ENCODE data around the gene KIF6. TPM values are rescaled to one million over a fixed set of nuclear protein-coding genes. Genes with fewer than 3 reads are reported as not detected.

The KIF6 gene
- total RNA-seq, 1 experiment from 2014 or later = not detected

GRCh38 chr6:39494998-39495397 is 230.2 kb downstream of the KIF6 start:
- Histone ChIP-seq H3K9me3 (ENCODE audit: control insufficient read depth in 1 of 2, insufficient read depth in 1 of 2, low read depth in 1 of 2, low read length in 2 of 2) (no peaks in the 10 kb centered on the region), H3K9ac (ENCODE audit: low read length) (no peak overlapping the region), H3K4me3 (replicated peaks in 1 of 2; ENCODE audit: low read depth in 1 of 2, low read length in 2 of 2) (no peak overlapping the region), H3K4me2 (ENCODE audit: low read length) (no peak overlapping the region), H3K27me3 (ENCODE audit: insufficient read depth, low read length) (peaks cover 71% of the 10 kb centered on the region), H4K20me1 (ENCODE audit: insufficient read depth) (no peaks in the 10 kb centered on the region; the same call in 1 of the 2 replicates), H3K4me1 (ENCODE audit: control insufficient read depth in 1 of 2, insufficient read depth in 2 of 2, low read length in 2 of 2) (no peaks in the 10 kb centered on the region), H3K9me2 (ENCODE audit: insufficient read depth) (no peaks in the 10 kb centered on the region), H2AFZ (ENCODE audit: low read depth, low read length, poor library complexity, severe bottlenecking) (no peak overlapping the region), H3K27ac (ENCODE audit: low read depth, low read length) (no peak overlapping the region), H3K36me3 (ENCODE audit: control insufficient read depth in 1 of 2, insufficient read depth in 2 of 2, low read length in 2 of 2) (no peaks in the 10 kb centered on the region), H3K79me2 (ENCODE audit: insufficient read depth, low read length) (no peaks in the 10 kb centered on the region)
- TF ChIP-seq ZNF274 (IDR thresholded peaks at IDR 0.05; ENCODE audit: low read depth, low read length) = no peak
- TF ChIP-seq CEBPB (IDR thresholded peaks at IDR 0.05; ENCODE audit: low read depth) = no peak
- no peak for TF ChIP-seq SP1 (IDR thresholded peaks at IDR 0.05; ENCODE audit: low read depth)
- TF ChIP-seq, protein P1, sequence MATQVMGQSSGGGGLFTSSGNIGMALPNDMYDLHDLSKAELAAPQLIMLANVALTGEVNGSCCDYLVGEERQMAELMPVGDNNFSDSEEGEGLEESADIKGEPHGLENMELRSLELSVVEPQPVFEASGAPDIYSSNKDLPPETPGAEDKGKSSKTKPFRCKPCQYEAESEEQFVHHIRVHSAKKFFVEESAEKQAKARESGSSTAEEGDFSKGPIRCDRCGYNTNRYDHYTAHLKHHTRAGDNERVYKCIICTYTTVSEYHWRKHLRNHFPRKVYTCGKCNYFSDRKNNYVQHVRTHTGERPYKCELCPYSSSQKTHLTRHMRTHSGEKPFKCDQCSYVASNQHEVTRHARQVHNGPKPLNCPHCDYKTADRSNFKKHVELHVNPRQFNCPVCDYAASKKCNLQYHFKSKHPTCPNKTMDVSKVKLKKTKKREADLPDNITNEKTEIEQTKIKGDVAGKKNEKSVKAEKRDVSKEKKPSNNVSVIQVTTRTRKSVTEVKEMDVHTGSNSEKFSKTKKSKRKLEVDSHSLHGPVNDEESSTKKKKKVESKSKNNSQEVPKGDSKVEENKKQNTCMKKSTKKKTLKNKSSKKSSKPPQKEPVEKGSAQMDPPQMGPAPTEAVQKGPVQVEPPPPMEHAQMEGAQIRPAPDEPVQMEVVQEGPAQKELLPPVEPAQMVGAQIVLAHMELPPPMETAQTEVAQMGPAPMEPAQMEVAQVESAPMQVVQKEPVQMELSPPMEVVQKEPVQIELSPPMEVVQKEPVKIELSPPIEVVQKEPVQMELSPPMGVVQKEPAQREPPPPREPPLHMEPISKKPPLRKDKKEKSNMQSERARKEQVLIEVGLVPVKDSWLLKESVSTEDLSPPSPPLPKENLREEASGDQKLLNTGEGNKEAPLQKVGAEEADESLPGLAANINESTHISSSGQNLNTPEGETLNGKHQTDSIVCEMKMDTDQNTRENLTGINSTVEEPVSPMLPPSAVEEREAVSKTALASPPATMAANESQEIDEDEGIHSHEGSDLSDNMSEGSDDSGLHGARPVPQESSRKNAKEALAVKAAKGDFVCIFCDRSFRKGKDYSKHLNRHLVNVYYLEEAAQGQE (IDR thresholded peaks at IDR 0.05; ENCODE audit: low read depth) = no peak
- TF ChIP-seq, protein P2, sequence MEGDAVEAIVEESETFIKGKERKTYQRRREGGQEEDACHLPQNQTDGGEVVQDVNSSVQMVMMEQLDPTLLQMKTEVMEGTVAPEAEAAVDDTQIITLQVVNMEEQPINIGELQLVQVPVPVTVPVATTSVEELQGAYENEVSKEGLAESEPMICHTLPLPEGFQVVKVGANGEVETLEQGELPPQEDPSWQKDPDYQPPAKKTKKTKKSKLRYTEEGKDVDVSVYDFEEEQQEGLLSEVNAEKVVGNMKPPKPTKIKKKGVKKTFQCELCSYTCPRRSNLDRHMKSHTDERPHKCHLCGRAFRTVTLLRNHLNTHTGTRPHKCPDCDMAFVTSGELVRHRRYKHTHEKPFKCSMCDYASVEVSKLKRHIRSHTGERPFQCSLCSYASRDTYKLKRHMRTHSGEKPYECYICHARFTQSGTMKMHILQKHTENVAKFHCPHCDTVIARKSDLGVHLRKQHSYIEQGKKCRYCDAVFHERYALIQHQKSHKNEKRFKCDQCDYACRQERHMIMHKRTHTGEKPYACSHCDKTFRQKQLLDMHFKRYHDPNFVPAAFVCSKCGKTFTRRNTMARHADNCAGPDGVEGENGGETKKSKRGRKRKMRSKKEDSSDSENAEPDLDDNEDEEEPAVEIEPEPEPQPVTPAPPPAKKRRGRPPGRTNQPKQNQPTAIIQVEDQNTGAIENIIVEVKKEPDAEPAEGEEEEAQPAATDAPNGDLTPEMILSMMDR (IDR thresholded peaks at IDR 0.05 in 2 of 3, conservative IDR thresholded peaks at IDR 0.05 in 1 of 3; ENCODE audit: borderline replicate concordance in 1 of 3, insufficient read depth in 1 of 3, low read depth in 2 of 3, low read length in 2 of 3) = no peak
- no peak for TF ChIP-seq ELF1 (IDR thresholded peaks at IDR 0.05; ENCODE audit: borderline replicate concordance, low read depth)
- TF ChIP-seq RAD21 (IDR thresholded peaks at IDR 0.05; ENCODE audit: low read depth) = no peak
- BruUV-seq (replicated peaks) = no TSS peak
- POLR2A ChIA-PET = no interaction called here
- intact Hi-C loops (cut with micrococcal nuclease) = no loop called here
- DNase-seq (ENCODE audit: low read depth, low spot score) = no peak
- ATAC-seq = no peak
- RAD21 ChIA-PET (ENCODE audit: low non-redundant PET in 1 of 2, low total read pairs in 2 of 2, uncharacterized antibody in 2 of 2, unreplicated experiment in 2 of 2) = no interaction called here
- CTCF ChIA-PET = no interaction called here
